MCF 10A (cell line): ENCODE data around the gene ZDHHC18. TPM values are rescaled to one million over a fixed set of nuclear protein-coding genes. Genes with fewer than 3 reads are reported as not detected.

Experiments
- BruUV-seq: library from RNA; stranded (reverse); fragments of 400-500 nt; replicated peaks from 2 replicates; lab custom pipeline; 2021; lab: Mats Ljungman, UMichigan
- CTCF ChIA-PET: fragments of 300-600 bp; sonication (Branson Sonifier 250); formaldehyde crosslinking; extraction: SDS; loops from one replicate; lab custom pipeline; 2021; ENCODE audit warnings: antibody characterized with exemption, inconsistent platforms; lab: Yijun Ruan, JAX
- POLR2A ChIA-PET: fragments of 300-600, 350-650 bp; sonication (Branson Sonifier 250); formaldehyde crosslinking; extraction: SDS; loops from one replicate; lab custom pipeline; 2020; ENCODE audit warnings: antibody characterized with exemption, inconsistent platforms; lab: Yijun Ruan, JAX
- DNase-seq: peaks from one replicate; pipeline ENCODE4 v3.0.0-alpha.2; 2018; ENCODE audit not compliant: unreplicated experiment
- H3K27ac Mint-ChIP-seq: one replicate; pipeline ENCODE4 v1.8.0; 2022; ENCODE audit warnings: mild to moderate bottlenecking, low read depth, mixed read lengths; ENCODE audit not compliant: unreplicated experiment
- H3K27me3 Mint-ChIP-seq: one replicate; pipeline ENCODE4 v1.8.0; 2022; ENCODE audit warnings: mixed read lengths; ENCODE audit not compliant: insufficient read depth, unreplicated experiment
- H3K36me3 Mint-ChIP-seq: one replicate; pipeline ENCODE4 v1.8.0; 2022; ENCODE audit warnings: mild to moderate bottlenecking, moderate library complexity, mixed read lengths; ENCODE audit not compliant: insufficient read depth, unreplicated experiment
- H3K4me1 Mint-ChIP-seq: one replicate; pipeline ENCODE4 v1.8.0; 2022; ENCODE audit warnings: mixed read lengths; ENCODE audit not compliant: insufficient read depth, unreplicated experiment
- H3K4me3 Mint-ChIP-seq: one replicate; pipeline ENCODE4 v1.8.0; 2022; ENCODE audit warnings: mild to moderate bottlenecking, moderate library complexity, mixed read lengths; ENCODE audit not compliant: unreplicated experiment
- H3K9me3 Mint-ChIP-seq: one replicate; pipeline ENCODE4 v1.8.0; 2022; ENCODE audit warnings: mixed read lengths; ENCODE audit not compliant: unreplicated experiment
- CTCF ChIP-seq: fragments of 200-600 bp; IDR thresholded peaks from one replicate; pipeline ENCODE4 v1.8.0; 2022; ENCODE audit warnings: antibody characterized with exemption, mild to moderate bottlenecking; ENCODE audit not compliant: unreplicated experiment
- intact Hi-C: fragments of 100-400 bp; cut with micrococcal nuclease; formaldehyde crosslinking; loops from 2 replicates; pipeline ENCODE4 v1.14.1; 2022
- total RNA-seq: library from RNA; stranded (reverse); gene quantifications from 2 replicates; pipeline ENCODE4 v1.2.3, GENCODE V29; 2022

Gene ZDHHC18
- total RNA-seq, 1 experiment from 2014 or later = 14.0 TPM

- POLR2A ChIA-PET = interaction anchor here (0.7 to 6.3 kb wide), 29 partner anchors 8 to 900 kb away, joined by 3 to 103 read pairs (median 6); partner anchors contain the start of genes GPN2, KDF1, NUDC and RPS6KA1
Measured at GRCh38 chr1:26900001-26900814, 73.7 kb downstream of the ZDHHC18 start, which contains the start of gene GPATCH3. Gene GPATCH3 (minus strand): TSS chr1:26900467. CDS start chr1:26900442, 25 bp downstream.

GRCh38 chr1:26900815-26901511 lies 74.5 kb downstream of the ZDHHC18 start:
- no peak for DNase-seq
- intact Hi-C loops = no loop called here
- Mint-ChIP-seq H3K27me3 (no peaks in the 10 kb centered on the region), H3K4me3 (peak overlapping the region; percentile 90), H3K36me3 (peaks cover 34% of the 10 kb centered on the region), H3K27ac (peak overlapping the region; percentile 98), H3K4me1 (peaks cover 13% of the 10 kb centered on the region), H3K9me3 (no peaks in the 10 kb centered on the region)
- ChIA-PET POLR2A (interaction anchor here (0.7 to 6.3 kb wide), 24 partner anchors 8 to 899 kb away, joined by 3 to 103 read pairs (median 6); partner anchors contain the start of genes GPN2, KDF1, NUDC and RPS6KA1), CTCF (interaction anchor here (0.6 to 0.7 kb wide), 2 partner anchors 98 to 707 kb away, joined by 4 to 5 read pairs; no protein-coding TSS in a partner anchor)
- no TSS peak for BruUV-seq
- TF ChIP-seq CTCF = no peak

More at GRCh38 chr1:26900001-26900814, 73.7 kb downstream of the ZDHHC18 start, which contains the start of gene GPATCH3:
- Mint-ChIP-seq H3K9me3 (no peaks in the 10 kb centered on the region), H3K27ac (peak within 1 kb of the TSS; percentile 98), H3K4me1 (peaks cover 15% of the 10 kb centered on the region), H3K36me3 (peaks cover 40% of the 10 kb centered on the region), H3K27me3 (no peaks in the 10 kb centered on the region), H3K4me3 (peak within 1 kb of the TSS; percentile 90)
- TF ChIP-seq CTCF = no peak
- TSS peak; percentile 83 for BruUV-seq
- intact Hi-C loops = no loop called here
- CTCF ChIA-PET = interaction anchor here (0.6 to 1.7 kb wide), 5 partner anchors 9 to 707 kb away, joined by 3 to 8 read pairs (median 4); no protein-coding TSS in a partner anchor
- peak; percentile 94 for DNase-seq

Other genes starting within 250 kb of the ZDHHC18 start
- 54.2 and 56.9 TPM in 2 replicates for gene ARID1A, start 130.7 kb upstream of the ZDHHC18 start, total RNA-seq
- gene PIGV, start 38.7 kb upstream of the ZDHHC18 start, total RNA-seq = 13.3 and 14.7 TPM in 2 replicates
- gene SFN, start 36.5 kb downstream of the ZDHHC18 start, total RNA-seq = 270 and 337 TPM in 2 replicates
- 38.9 and 39.7 TPM in 2 replicates for gene GPN2, start 63.6 kb downstream of the ZDHHC18 start, total RNA-seq
- 9.9 and 14.1 TPM in 2 replicates for gene GPATCH3, start 73.8 kb downstream of the ZDHHC18 start, total RNA-seq
- not detected in 2 replicates for gene NR0B2, start 87.3 kb downstream of the ZDHHC18 start, total RNA-seq
- 96.8 and 106 TPM in 2 replicates for gene NUDC, start 95.1 kb downstream of the ZDHHC18 start, total RNA-seq
- 5.1 and 8.8 TPM in 2 replicates for gene KDF1, start 133.8 kb downstream of the ZDHHC18 start, total RNA-seq
- gene TRNP1, start 167.0 kb downstream of the ZDHHC18 start, total RNA-seq = 56.3 and 59.2 TPM in 2 replicates
- gene TENT5B, start 186.2 kb downstream of the ZDHHC18 start, total RNA-seq = 27.8 and 33.7 TPM in 2 replicates